MCF 10A (cell line): ENCODE results near the gene PRODH. TPM values are rescaled to one million over a fixed set of nuclear protein-coding genes. Genes with fewer than 3 reads are reported as not detected.

Experiments used
- BruUV-seq: library from RNA; stranded (reverse); fragments of 400-500 nt; replicated peaks from 2 replicates; lab custom pipeline; 2021; lab: Mats Ljungman, UMichigan
- CTCF ChIA-PET: fragments of 300-600 bp; sonication (Branson Sonifier 250); formaldehyde crosslinking; extraction: SDS; loops from one replicate; lab custom pipeline; 2021; ENCODE audit warnings: antibody characterized with exemption, inconsistent platforms; lab: Yijun Ruan, JAX
- POLR2A ChIA-PET: fragments of 300-600, 350-650 bp; sonication (Branson Sonifier 250); formaldehyde crosslinking; extraction: SDS; loops from one replicate; lab custom pipeline; 2020; ENCODE audit warnings: antibody characterized with exemption, inconsistent platforms; lab: Yijun Ruan, JAX
- DNase-seq: peaks from one replicate; pipeline ENCODE4 v3.0.0-alpha.2; 2018; ENCODE audit not compliant: unreplicated experiment
- H3K27ac Mint-ChIP-seq: one replicate; pipeline ENCODE4 v1.8.0; 2022; ENCODE audit warnings: mild to moderate bottlenecking, low read depth, mixed read lengths; ENCODE audit not compliant: unreplicated experiment
- H3K27me3 Mint-ChIP-seq: one replicate; pipeline ENCODE4 v1.8.0; 2022; ENCODE audit warnings: mixed read lengths; ENCODE audit not compliant: insufficient read depth, unreplicated experiment
- H3K36me3 Mint-ChIP-seq: one replicate; pipeline ENCODE4 v1.8.0; 2022; ENCODE audit warnings: mild to moderate bottlenecking, moderate library complexity, mixed read lengths; ENCODE audit not compliant: insufficient read depth, unreplicated experiment
- H3K4me1 Mint-ChIP-seq: one replicate; pipeline ENCODE4 v1.8.0; 2022; ENCODE audit warnings: mixed read lengths; ENCODE audit not compliant: insufficient read depth, unreplicated experiment
- H3K4me3 Mint-ChIP-seq: one replicate; pipeline ENCODE4 v1.8.0; 2022; ENCODE audit warnings: mild to moderate bottlenecking, moderate library complexity, mixed read lengths; ENCODE audit not compliant: unreplicated experiment
- H3K9me3 Mint-ChIP-seq: one replicate; pipeline ENCODE4 v1.8.0; 2022; ENCODE audit warnings: mixed read lengths; ENCODE audit not compliant: unreplicated experiment
- CTCF ChIP-seq: fragments of 200-600 bp; IDR thresholded peaks from one replicate; pipeline ENCODE4 v1.8.0; 2022; ENCODE audit warnings: antibody characterized with exemption, mild to moderate bottlenecking; ENCODE audit not compliant: unreplicated experiment
- intact Hi-C: fragments of 100-400 bp; cut with micrococcal nuclease; formaldehyde crosslinking; loops from 2 replicates; pipeline ENCODE4 v1.14.1; 2022
- total RNA-seq: library from RNA; stranded (reverse); gene quantifications from 2 replicates; pipeline ENCODE4 v1.2.3, GENCODE V29; 2022

Gene PRODH
- total RNA-seq, 1 experiment from 2014 or later = 8.4 TPM

- no TSS peak for BruUV-seq
- no peak for TF ChIP-seq CTCF
- H3K4me3 Mint-ChIP-seq = no peak overlapping the region
- no peaks in the 10 kb centered on the region for H3K36me3 Mint-ChIP-seq
- CTCF ChIA-PET = no interaction called here
- intact Hi-C loops = no loop called here
- no peak overlapping the region for H3K27ac Mint-ChIP-seq
- H3K27me3 Mint-ChIP-seq = no peaks in the 10 kb centered on the region
- H3K9me3 Mint-ChIP-seq = no peaks in the 10 kb centered on the region
- DNase-seq = no peak
- no peaks in the 10 kb centered on the region for H3K4me1 Mint-ChIP-seq
- POLR2A ChIA-PET = interaction anchor here (1.1 to 2.8 kb wide), 3 partner anchors 28 to 188 kb away, joined by 3 to 12 read pairs (median 5); partner anchors contain the start of gene DGCR6
Observed at GRCh38 chr22:18933914-18934313, 2.2 kb downstream of the PRODH start.

GRCh38 chr22:18931905-18932652 lies 4.0 kb downstream of the PRODH start:
- intact Hi-C loops = no loop called here
- DNase-seq = no peak
- Mint-ChIP-seq H3K4me1 (no peaks in the 10 kb centered on the region), H3K27ac (no peak overlapping the region), H3K9me3 (no peaks in the 10 kb centered on the region), H3K27me3 (no peaks in the 10 kb centered on the region), H3K36me3 (no peaks in the 10 kb centered on the region), H3K4me3 (no peak overlapping the region)
- no peak for TF ChIP-seq CTCF
- no TSS peak for BruUV-seq
- CTCF ChIA-PET = interaction anchor here (1.6 kb wide), 1 partner anchor 19 kb away, joined by 5 read pairs; no protein-coding TSS in a partner anchor
- POLR2A ChIA-PET = no interaction called here

GRCh38 chr22:18929459-18929858 lies 6.6 kb downstream of the PRODH start:
- Mint-ChIP-seq H3K9me3 (no peaks in the 10 kb centered on the region), H3K27ac (no peak overlapping the region), H3K27me3 (no peaks in the 10 kb centered on the region), H3K4me1 (no peaks in the 10 kb centered on the region), H3K36me3 (no peaks in the 10 kb centered on the region), H3K4me3 (no peak overlapping the region)
- ChIA-PET CTCF (interaction anchor here (0.6 to 1.0 kb wide), 4 partner anchors 13 to 1100 kb away, joined by 3 to 4 read pairs (median 4); partner anchors contain the start of gene DGCR6), POLR2A (interaction anchor here (0.7 to 1.2 kb wide), 5 partner anchors 8 to 193 kb away, joined by 3 to 8 read pairs (median 4); partner anchors contain the start of genes DGCR2 and DGCR6)
- TF ChIP-seq CTCF = no peak
- no TSS peak for BruUV-seq
- DNase-seq = no peak
- intact Hi-C loops = no loop called here

- ChIA-PET POLR2A (interaction anchor here (0.6 kb wide), 1 partner anchor 18 kb away, joined by 3 read pairs; no protein-coding TSS in a partner anchor), CTCF (no interaction called here)
- Mint-ChIP-seq H3K4me1 (no peaks in the 10 kb centered on the region), H3K27ac (no peak overlapping the region), H3K9me3 (no peaks in the 10 kb centered on the region), H3K4me3 (no peak overlapping the region), H3K27me3 (no peaks in the 10 kb centered on the region), H3K36me3 (no peaks in the 10 kb centered on the region)
- BruUV-seq = no TSS peak
- TF ChIP-seq CTCF = no peak
- DNase-seq = no peak
- intact Hi-C loops = no loop called here
Observed at GRCh38 chr22:18927573-18927972, 8.5 kb downstream of the PRODH start.
